Measurements from ENCODE around the gene GPC4. TPM values are rescaled to one million over a fixed set of nuclear protein-coding genes. Genes with fewer than 3 reads are reported as not detected.

The GPC4 gene
- total RNA-seq, 6 experiments from 2014 or later: not detected

DNA sequence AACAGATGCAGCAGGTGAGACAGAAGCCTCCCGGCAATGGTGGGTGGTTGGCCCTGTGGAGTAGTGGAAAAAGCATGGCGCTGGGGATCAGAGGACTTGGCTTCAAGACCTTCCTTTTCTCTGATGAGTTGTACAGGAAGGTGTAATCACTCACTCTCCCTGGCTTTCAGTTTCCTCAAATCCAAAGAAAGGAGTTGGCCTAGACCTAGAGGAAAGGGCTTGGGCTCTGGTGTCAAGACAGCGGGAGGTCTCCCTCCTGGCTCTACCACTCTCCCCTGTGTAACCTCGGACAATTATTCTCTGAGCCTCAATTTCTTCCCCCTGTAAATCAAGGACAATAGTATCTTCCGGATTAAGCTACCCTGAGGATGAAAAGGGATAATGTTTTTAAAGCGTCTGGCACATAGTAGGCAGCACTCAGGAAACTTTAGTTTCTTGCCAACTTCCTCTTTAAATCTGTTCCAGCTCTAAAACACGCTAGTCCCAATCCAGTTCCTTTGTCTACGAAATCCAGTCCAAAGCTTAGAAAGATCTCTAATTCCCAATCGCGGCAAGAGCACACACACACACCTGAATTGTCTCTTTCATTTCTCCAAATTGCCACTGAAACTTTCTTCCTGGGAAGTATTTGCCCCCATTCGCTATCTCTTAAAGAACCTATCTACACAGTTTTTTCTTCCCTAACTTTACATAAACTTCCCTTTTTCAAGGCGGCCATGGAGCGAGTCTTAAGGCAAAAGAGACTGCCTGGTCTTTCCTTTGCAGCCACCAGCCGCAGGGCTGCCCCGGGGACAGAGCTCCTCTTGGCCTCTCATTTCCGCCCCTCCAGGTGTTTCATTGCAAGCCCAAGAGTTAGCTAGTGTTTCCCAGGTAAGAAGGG, 29.9 kb upstream of the GPC4 start:
- TF ChIP-seq, protein P1, sequence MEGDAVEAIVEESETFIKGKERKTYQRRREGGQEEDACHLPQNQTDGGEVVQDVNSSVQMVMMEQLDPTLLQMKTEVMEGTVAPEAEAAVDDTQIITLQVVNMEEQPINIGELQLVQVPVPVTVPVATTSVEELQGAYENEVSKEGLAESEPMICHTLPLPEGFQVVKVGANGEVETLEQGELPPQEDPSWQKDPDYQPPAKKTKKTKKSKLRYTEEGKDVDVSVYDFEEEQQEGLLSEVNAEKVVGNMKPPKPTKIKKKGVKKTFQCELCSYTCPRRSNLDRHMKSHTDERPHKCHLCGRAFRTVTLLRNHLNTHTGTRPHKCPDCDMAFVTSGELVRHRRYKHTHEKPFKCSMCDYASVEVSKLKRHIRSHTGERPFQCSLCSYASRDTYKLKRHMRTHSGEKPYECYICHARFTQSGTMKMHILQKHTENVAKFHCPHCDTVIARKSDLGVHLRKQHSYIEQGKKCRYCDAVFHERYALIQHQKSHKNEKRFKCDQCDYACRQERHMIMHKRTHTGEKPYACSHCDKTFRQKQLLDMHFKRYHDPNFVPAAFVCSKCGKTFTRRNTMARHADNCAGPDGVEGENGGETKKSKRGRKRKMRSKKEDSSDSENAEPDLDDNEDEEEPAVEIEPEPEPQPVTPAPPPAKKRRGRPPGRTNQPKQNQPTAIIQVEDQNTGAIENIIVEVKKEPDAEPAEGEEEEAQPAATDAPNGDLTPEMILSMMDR (IDR thresholded peaks at IDR 0.05): no peak
- H3K27ac Mint-ChIP-seq: no peak overlapping the region
- no peaks in the 10 kb centered on the region for H3K9me3 Mint-ChIP-seq
- H3K4me3 Mint-ChIP-seq: no peak overlapping the region
- no peaks in the 10 kb centered on the region for H3K4me1 Mint-ChIP-seq (ENCODE audit: low read depth)
- no peaks in the 10 kb centered on the region for H3K27me3 Mint-ChIP-seq (ENCODE audit: insufficient read depth)
- DNase-seq: no peak
- no peaks in the 10 kb centered on the region for H3K36me3 Mint-ChIP-seq (ENCODE audit: low read depth)

DNA sequence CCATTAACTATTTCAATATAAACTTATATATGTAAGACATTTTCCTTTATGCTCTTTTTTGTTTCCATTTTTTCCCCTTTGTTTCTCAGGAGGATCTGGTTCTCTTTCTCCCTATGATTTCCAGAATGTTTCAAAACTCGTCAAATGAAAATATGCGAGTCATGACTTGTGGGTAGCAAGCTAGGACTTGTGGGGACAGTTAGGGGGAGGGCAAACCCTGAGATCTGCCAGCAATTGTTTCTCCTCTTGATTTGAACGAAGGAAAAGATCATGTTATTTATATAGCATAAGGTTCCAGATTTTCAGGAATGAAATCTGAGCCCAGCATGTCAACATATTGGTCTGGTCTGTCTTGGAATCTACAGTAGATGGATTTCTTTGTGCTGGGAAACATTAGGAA, 28.9 kb upstream of the GPC4 start:
- DNase-seq: no peak
- H3K4me3 Mint-ChIP-seq: no peak overlapping the region
- H3K9me3 Mint-ChIP-seq: no peaks in the 10 kb centered on the region
- no peak overlapping the region for H3K27ac Mint-ChIP-seq
- H3K36me3 Mint-ChIP-seq (ENCODE audit: low read depth): no peaks in the 10 kb centered on the region
- no peaks in the 10 kb centered on the region for H3K27me3 Mint-ChIP-seq (ENCODE audit: insufficient read depth)
- no peaks in the 10 kb centered on the region for H3K4me1 Mint-ChIP-seq (ENCODE audit: low read depth)
- TF ChIP-seq, protein P1 (IDR thresholded peaks at IDR 0.05): no peak

DNA sequence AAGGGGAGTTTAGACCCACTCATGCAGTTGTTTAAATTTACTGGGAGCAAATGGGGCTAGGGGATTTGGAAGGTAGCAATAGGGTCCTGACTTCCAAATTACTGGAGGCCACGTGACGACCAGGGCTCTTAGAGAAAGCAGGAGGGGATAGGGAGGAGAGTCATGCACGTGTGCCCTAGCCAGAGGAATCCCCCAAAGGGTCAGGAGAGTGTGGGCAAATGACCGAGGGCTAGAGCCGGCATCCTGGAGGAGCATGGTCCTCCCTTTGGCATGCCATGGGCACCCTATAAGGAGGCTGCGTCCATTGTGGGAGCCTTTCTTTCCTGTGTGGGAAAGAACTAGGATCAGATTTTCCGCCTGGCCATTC, 25.5 kb upstream of the GPC4 start:
- Mint-ChIP-seq H3K4me3 (no peak overlapping the region), H3K36me3 (ENCODE audit: low read depth) (no peaks in the 10 kb centered on the region), H3K4me1 (ENCODE audit: low read depth) (no peaks in the 10 kb centered on the region), H3K27me3 (ENCODE audit: insufficient read depth) (no peaks in the 10 kb centered on the region), H3K27ac (no peak overlapping the region), H3K9me3 (no peaks in the 10 kb centered on the region)
- DNase-seq: no peak
- TF ChIP-seq, protein P1 (IDR thresholded peaks at IDR 0.05): no peak

DNA sequence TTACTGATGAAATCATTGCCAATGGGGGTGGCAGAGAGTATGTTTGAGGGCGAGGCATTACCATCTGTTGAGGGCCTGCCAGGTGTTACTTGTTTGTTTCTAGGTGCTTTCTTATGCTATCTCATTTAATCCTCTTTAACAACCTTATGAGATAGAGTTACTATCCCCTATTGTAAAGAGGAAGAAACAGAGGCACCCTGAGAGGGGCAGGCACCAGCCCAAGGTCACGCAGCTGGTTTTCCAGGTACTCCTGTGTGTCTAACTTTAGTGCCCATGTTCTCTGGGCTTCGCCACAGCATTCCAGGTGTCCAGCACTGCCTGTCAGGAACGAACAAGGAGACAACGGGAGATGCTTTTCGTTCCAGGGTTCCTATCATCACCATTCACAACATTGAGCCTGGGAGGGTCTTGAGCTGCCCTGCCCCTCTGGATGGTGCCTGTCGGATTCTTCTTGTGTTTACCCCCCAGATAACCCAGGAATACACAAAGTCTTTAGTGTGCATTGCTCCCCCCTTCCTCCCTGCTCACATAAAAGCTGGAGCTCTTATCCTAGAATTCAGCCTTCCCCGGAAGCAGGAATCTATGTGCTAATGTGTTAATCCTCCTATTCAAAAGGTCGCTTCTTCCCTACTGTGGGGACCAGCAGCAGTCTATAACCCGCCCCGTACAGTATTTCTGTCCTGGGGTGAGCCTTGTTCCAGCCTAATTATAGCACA, 24.9 kb upstream of the GPC4 start:
- TF ChIP-seq, protein P1 (IDR thresholded peaks at IDR 0.05): no peak
- Mint-ChIP-seq H3K9me3 (no peaks in the 10 kb centered on the region), H3K4me1 (ENCODE audit: low read depth) (no peaks in the 10 kb centered on the region), H3K36me3 (ENCODE audit: low read depth) (no peaks in the 10 kb centered on the region), H3K27ac (no peak overlapping the region), H3K27me3 (ENCODE audit: insufficient read depth) (no peaks in the 10 kb centered on the region), H3K4me3 (no peak overlapping the region)
- DNase-seq: no peak

DNA sequence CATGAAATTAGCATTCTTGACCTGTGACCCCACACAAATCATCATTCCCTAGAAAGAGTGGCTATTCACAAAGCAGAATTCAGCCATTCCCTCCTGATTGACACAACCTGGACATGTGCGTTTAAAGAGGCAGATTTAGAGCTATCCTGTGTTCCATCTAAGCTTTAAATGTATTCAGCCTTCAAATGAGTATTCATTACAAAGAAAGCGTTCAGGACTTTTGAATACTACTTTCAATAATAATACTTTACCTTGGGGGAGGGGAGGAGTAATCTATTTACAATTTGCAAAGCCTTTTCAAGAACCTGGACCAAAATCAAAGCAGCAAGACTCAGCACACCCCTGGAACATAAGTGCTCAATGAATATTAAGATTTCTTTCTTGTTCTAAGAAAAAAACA, 22.5 kb upstream of the GPC4 start:
- TF ChIP-seq, protein P1 (IDR thresholded peaks at IDR 0.05): no peak
- Mint-ChIP-seq H3K9me3 (no peaks in the 10 kb centered on the region), H3K36me3 (ENCODE audit: low read depth) (no peaks in the 10 kb centered on the region), H3K27ac (no peak overlapping the region), H3K4me1 (ENCODE audit: low read depth) (no peaks in the 10 kb centered on the region), H3K27me3 (ENCODE audit: insufficient read depth) (no peaks in the 10 kb centered on the region), H3K4me3 (no peak overlapping the region)
- no peak for DNase-seq
